Kidney capillary endothelial cell (primary cell): ENCODE results near the gene PRUNE2.
"Not testable (repeated sequence)": the region's sequence is repeated elsewhere in the genome, so short reads cannot be mapped to it uniquely, and the experiment has no call there.

Experiments used
- DNase-seq: peaks from one replicate; pipeline ENCODE4 v3.0.0-alpha.2; 2018; ENCODE audit warnings: low spot score

Gene PRUNE2

DNA sequence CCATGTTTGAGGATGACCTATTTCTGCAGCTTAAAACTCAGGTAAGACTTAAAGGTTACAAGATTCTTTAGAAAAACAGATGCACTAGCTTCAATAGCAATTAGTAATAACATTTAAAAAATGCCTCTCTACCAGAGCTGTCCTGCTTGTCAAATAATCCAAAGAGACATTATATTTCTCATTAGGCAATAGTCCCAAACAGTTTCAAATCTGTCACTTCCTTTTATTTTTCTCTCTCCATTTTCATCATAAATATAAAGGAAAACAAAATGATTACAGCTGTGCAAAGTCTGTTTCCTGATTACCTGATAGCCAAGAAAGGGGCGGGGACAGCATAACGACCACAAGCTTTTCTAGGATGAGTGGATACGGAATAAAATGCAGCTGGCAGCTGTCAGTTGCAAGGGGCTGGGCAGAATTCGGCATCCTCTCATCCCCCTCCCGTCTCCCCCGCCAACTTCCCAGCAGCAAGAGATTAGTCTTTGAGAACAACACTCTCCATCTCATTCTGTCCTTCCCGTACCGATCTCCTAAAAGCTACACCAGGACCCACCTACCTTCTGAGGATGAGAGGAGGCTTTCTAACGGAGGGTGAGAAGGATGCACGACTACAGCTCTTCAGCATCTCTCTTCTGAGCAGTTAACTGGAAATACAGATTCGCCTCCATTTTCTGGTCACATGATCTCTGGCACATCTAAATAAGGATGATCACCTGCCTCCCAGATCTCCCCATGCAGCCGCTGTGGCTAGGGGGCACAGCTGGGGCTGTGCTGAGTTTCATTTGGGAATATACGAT lies 214.2 kb downstream of the PRUNE2 start:
- no peak for DNase-seq

DNA sequence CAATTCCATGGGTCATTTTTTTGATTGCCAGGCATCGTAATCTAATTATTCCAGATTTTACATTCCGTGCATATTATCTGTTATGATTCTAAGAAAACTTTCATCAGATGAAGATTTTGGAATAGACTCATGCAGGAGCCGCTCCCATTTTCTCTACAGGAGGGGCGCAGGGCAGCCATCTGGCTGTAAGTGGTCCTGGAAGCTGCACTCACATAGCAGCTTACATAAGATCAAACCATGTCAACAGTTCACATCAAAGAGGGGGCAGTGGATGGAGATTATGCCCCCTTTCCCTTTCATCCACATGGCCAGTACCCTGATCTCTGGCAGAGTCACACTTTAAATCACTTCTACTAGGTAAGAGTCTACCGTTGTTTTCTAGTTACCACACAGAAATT lies 214.9 kb downstream of the PRUNE2 start:
- no peak for DNase-seq

DNA sequence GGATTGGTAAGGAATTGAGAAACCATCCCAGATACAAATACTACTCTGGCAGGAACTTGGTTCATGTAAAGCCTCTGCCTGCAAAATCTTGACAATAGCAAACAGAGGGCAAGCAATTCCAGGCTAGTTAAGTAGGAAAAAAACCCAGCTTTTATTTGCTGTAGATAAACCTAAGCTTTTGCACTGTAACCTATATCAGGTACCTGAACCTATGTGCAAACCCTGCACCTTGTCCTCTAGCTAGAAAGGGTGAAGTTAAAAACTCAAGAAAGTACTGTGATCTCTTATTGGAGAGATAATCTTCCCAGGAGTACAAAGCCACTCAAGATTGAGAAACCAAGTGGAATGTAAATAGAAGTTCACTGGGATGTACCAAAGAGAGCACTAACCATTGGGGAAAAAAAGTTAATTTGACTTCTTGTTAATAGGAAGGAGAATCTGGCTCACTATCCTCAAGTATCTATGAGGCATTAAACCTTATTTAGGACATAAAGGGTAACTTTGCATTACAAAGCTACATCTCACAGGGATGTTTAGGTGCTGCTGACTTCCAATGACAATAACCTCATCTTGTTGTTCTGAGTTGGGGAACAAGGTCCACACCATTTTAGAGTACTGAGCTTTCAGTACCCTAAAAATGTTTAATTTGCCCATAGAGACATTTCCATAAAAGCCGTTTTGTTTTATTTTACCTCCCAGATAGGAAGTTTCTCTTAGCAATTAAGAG lies 215.5 kb downstream of the PRUNE2 start:
- no peak for DNase-seq

DNA sequence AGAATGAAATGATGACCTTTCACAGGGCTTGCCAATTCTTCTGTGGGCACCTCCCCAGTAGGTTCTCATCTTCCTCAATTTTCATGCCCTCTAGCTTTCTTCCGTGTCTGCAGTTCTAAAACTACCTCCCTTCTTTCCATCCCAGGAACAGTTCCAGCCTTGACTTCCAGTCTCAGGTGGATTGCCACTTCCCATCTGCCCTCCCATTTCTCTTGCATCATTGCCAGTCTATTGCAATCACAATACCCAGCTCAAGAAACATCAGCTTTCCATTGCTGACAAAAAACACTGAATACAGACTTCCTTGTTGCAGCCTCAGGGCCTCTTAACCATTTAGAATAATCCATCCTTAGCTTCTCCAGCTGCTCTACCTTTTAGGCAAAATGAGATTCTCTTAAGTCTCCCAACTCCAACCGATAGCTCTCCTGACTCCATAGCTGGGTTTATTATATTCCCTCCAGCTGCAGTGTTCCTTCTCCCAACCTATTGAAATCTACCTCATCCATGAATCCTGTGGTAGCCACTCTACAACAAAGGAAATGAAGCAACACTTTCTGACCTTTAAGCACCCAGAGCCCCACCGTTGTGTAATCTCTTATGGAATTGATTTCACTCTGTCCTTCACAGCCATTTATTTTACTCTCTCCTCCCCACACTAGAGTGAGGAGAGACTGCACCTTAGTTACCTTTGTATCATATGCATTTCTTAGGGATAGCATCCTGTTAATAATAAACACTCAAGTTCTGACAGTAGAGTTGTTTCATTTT lies 217.3 kb downstream of the PRUNE2 start:
- DNase-seq: no peak

DNA sequence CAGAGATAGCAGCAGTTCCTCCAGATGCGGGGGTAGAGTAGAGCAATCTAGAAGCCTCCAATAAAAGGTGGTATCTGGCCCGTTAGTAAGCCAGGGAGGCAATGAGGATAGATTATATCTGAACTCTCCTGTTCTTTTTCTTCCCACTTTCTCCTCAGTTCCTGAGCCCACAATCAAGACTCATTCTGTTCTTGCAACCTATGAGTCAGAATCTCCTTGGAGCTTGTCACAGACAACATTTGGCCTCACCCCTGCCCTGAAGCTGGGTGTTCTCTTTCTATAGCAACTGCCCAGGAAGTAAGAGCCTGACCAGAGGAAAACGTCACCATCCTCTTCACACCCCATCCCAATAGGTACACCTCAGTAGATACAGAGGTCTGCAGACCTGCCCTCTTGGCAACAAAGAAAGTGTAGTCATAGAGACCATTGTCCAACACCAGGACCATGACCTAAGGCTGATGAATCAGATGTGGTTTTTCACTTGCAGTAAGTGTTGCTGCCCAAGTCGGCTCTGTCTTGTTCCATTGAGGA lies 218.0 kb downstream of the PRUNE2 start:
- peak; percentile 91 for DNase-seq

DNA sequence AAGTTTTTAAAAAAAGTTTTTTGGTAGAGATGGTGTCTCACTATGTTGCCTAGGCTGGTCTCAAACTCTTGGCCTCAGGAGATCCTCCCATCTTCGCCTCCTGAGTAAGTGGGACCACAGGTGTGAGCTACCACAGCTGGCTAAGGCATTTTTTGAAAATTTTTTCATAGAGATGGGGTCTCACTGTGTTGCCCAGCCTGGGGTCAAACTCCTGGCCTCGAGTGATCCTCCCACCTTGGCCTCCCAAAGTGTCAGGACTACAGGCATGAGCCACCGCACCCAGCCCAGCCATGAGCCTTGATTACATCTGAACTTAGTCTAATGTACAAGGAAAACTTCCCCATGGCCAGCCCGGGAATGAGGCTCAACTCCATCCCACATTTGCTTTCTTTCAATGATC lies 219.2 kb downstream of the PRUNE2 start:
- DNase-seq: no peak

DNA sequence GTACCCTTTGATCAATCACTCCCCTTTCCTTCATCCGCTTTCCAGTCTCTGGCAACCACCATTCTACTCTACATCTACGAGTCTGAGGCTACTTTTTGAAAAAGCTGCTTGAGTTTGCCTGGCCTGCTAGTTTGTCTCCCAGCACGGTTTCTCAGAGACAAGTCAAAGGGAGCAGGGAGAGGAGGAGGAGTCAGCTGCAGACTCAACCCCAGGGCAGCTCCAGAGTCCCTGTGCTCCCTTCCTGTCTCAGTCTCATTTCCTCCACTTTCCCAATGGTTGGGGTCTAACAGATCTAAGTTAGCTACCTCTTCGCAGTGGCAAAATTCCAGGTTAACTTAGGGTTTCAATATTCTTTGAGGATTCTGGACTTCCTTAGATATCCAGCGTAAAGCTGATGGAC lies 221.7 kb downstream of the PRUNE2 start:
- no peak for DNase-seq

DNA sequence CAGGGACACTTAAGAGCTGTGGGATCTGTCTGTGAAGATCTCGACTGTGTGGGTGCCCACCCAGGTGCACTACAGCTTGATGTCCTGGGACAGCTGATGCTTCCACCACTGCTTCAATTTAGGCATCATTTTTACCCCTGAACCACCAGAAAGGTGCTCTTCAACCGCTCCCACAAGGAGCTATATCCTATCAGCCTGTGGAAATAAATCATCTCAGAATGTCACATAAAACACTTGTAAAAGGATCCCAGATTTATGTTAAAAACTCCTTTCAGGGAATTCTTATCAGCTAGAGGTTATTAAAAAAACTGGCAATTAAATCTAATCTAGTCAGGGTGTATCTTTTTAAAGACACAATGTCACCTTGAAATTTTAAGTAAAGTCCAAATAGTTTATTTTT lies 224.4 kb downstream of the PRUNE2 start:
- DNase-seq: no peak

DNA sequence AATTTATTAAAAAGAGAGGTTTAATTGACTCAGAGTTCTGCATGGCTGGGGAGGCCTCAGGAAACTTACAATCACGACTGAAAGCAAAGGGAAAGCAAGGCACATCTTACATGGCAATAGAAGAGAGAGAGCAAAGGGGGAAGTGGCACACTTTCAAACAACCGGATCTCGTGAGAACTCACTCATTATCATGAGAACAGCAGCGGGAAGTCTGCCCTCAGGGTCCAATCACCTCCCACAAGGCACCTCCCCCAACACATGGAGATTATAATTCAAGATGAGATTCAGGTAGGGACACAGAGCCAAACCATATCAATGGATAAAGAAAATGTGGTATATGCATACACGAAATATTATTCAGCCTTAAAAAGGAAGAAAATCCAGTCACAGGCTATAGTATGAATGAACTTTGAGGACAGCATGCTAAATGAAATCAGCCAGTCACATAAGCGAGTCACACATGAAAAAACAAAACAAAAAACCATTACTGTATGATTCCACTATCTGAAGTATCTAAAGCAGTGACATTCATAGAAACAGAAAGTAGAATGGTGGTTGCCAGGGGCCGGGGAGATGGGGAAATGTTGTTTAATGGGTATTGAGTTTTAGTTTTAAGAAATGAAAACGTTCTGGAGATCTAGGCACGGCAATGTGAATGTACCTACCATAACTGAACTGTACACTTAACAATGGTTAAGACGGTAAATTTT lies 225.0 kb downstream of the PRUNE2 start:
- no peak for DNase-seq

DNA sequence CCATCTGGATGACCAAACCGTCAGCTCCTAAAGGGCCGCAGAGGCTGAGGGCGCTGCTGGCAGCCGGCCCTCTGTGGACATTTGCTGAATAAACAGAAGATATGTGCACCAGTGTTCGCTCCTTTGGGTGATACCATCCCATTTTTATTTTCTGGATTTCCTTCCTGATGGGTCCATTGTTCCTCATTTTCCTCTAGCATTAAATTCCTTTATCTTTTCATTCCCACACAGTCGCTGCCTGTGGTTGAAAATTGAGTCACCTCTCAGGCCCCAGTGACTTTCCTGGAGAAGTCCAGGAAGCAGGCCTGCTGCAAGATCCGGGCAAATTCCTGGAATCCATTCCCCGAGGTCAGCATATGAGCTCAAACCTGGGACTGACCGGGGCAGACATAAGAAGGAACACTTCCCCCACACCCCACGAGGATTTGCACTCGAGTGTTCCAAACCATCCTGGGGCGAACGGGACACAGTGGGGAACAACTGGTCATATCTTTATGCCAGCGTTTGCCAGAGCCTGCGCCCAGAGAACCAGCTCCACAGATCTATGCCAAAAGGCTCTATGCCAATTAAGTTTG lies 228.3 kb downstream of the PRUNE2 start:
- DNase-seq: peak; percentile 86

DNA sequence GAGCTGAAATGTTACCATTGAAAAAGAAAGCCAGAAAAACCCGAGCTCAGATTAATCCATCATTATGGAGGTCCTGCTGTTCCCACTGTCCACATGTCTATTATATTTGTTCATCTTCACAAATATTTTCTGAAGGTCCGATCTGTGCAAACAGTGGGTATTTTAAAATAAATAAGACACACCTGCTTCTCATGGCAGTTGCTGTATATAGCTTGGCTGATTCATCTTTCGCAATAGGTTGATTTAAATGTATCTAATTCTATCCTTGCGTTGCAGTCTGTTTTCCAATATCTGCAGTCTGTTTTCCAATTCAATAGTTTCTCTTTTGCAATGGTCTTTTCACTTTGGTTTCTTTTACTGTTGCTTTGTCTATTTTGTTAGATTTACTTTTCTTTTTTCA lies 229.1 kb downstream of the PRUNE2 start:
- no peak for DNase-seq

DNA sequence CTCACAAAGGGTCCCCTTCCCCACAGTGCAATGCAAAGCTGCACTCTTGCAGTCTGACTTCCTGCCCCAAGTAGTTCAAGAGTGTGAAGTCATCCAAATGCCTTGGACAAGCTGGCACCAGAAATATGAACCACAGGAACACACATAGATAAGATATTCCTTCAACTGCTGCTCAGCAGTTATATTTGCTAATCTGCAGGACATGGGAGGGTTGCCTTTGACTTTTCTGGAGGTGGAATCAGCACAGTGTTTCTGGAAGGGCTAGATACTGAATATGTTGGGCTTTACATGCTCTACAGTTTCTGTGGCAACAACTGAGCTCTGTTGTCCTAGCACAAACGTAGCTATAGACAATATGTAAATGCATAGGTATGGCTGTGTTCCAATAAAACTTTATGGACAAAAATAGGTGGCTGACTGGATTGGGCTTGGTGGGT lies 238.4 kb downstream of the PRUNE2 start:
- DNase-seq: peak; percentile 89

DNA sequence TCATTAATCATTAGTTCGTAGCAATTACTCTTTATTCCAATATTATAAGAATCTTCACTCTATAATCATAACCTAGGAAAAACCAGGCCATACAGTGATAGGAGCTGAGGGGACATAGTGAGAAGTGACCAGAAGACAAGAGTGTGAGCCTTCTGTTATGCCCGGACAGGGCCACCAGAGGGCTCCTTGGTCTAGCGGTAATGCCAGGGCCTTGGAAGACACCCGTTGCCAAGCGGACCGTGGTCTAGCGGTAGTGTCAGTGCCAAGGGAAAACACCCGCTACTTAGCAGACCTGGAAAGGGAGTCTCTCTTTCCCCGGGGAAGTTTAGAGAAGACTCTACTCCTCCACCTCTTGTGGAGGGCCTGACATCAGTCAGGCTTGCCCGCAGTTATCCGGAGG lies 239.9 kb downstream of the PRUNE2 start:
- DNase-seq: not testable (repeated sequence)

DNA sequence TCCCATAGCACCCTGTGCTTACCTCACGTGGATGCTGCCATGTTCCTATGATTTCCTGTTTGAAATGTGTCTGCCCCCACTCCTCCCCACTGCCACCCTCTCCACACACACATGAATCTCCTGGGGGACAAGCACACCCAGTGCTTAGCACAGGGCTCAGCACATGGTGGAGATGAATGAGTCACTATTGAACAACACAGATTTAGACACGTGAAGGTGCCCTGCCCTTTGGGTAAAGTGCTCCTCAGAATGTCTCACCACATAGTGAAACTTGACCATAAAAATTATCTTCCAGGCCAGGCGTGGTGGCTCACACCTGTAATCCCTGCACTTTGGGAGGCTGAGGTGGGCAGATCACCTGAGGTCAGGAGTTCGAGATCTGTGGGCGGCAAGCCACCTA lies 240.5 kb downstream of the PRUNE2 start:
- no peak for DNase-seq

DNA sequence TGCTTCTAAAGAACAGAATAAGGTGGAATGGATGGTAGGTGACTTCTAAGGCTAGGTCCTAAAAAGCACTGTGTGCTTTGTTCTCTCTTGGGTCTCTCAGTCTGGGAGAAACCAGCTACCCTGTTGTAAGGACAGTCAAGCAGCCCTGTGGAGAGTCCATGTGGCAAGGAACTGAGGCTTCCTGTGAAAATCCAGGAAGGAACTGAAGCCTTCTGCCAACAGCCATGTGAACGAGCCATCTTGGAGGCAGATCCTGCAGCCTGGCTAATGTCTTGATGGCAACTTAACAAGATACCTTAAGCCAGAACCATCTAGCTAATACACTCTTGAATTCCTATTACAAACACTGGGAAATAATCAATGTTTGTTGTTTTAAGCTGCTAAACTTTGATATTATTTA lies 241.8 kb downstream of the PRUNE2 start:
- DNase-seq: no peak

DNA sequence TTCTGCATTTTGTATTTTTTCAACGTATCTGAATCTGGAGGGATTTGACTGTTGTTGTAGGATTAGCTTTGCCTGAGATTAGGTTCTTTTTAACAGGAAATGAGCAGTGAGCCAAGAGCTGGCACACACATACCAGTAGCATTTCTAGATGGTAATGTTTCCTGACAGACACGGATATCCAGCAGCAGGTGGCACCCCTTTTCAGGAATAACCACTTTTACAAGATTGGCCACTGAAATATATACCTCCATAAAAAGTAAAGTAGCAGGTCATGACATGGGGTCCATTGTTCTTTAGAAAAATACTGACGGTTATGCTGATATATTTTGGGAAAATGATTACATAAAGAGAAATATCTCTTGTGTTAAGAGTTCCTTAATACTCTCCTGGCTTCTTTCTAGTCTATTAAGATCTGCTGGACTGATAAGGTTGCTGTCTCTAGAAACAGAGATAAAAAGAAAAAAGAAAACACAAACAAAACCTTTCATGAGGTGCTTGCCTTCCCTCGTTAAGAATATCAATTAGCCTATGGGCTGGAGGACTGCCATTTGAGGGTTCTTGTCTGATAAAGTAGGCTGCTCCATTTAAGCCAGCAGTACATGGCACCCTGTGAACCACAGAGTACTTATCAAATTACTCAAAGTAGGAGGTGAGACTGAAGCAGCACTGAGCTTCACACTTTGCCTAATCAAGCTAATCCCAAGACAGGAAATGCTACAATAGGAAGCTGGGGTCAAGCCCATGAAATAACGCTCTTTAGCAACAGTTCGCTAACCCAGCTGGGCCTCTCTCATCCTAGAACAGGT lies 243.2 kb downstream of the PRUNE2 start:
- peak; percentile 48 for DNase-seq

DNA sequence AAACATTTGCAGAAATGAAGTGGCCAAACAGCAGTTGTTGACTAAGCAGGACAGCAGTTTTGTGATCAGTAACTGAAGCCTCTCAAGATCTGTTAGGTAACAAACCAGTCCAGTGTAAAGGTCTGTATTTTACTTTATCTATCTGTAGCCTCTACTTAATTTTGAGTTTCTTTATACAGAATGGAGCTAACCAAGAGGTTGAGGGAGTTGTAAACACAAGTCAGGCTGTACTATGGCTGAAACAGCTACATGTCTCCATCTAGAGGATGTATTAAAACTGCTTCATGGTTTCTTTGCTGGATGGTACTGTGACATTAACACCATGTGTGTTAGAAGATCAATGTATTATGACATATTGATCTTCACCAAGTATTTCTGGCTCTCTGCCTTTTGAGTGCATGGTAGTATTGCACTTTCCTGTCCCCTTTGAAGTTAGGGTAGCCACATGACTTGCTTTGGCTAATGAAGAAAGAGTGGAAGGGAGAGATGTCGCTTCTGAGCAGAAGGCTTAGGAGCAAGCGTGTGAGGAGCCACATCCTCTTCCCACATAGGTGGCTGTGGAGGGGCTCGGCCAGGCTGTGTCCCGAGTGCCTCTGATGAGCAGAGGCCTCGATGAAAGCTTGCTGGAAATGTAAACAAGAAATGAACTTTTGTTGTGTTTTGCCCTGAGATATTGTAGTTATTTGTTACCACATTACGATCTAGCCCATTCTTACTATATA lies 247.2 kb downstream of the PRUNE2 start:
- DNase-seq: no peak

DNA sequence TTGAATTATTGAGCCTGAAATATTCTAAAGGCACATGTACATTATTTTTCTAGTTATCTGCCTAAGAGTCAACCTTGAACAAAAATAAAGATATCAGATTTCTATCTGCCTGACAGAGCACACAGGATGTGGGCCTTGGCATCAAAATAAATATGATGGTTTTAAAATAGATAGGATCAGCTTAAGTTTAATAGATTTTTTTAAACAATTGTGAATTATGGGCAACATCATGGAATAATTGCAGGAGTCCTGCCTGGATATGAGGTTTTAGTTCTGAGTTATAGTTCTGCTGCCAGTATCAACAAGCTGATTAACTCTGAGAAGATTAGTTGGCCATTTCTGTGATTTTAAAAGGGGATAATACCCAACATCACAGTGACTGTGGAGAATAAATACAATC lies 248.6 kb downstream of the PRUNE2 start:
- no peak for DNase-seq

DNA sequence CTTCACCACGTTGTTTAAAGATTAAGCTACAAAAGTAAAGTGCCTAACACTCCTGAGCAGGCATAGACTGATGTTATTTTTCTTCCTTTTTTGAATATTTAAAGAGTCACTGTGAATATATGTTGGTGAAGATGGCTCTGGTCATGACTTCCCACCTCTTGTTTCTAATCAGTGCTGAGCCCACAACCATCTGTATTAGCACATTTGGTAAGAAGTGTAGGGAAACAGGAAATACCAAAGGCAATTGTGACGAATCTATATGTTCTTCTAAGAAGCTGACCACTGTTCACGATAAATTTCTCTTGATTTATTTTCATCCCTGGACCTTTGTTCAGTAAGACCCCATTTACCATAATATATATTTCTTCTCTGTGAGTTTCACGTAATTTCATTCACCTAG lies 249.9 kb downstream of the PRUNE2 start:
- no peak for DNase-seq

DNA sequence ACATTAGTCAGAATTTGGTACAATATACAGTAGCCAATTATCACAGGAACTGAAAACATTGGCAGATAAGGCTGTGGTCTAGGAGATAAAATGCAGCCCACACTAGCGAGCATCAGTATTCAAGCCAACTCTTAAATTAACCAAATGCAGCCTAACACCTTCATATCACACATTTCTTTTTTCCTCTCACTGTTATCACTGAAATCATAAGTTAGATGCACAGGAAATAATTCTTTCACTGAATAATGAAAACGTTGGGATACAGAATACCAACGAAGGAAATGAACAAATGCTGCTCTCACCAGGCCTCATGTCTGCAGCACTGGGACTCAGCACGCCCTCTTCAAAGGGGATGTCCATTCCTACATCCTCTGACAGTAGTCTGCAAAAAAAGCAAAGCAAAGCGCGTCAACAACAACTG lies 250.8 kb downstream of the PRUNE2 start:
- DNase-seq: no peak
